Gastrocnemius medialis (tissue), 4 donors: Measurements from ENCODE around the gene DCAF17.

Experiments used
- POLR2A ChIP-seq, 2 donors: fragments of 450-650 bp; IDR thresholded peaks; one replicate each; pipeline ENCODE4 v1.6.1; 2017; ENCODE audit warnings: antibody characterized with exemption in 2 of 2, mild to moderate bottlenecking in 2 of 2, moderate library complexity in 2 of 2
- TF ChIP-seq, protein P1 (sequence below), 5 experiments: fragments of 450-650 bp in 3 of 5; fragments of 200-600 bp in 2 of 5; sonication (generic) in 2 of 5; IDR thresholded peaks in 4 of 5; conservative IDR thresholded peaks in 1 of 5; 1 replicate in 4 of 5; 2 replicates in 1 of 5; pipeline ENCODE4 v1.5.1; 2016 to 2019; ENCODE audit warnings: antibody characterized with exemption in 5 of 5, mild to moderate bottlenecking in 3 of 5, moderate library complexity in 3 of 5

DNA sequence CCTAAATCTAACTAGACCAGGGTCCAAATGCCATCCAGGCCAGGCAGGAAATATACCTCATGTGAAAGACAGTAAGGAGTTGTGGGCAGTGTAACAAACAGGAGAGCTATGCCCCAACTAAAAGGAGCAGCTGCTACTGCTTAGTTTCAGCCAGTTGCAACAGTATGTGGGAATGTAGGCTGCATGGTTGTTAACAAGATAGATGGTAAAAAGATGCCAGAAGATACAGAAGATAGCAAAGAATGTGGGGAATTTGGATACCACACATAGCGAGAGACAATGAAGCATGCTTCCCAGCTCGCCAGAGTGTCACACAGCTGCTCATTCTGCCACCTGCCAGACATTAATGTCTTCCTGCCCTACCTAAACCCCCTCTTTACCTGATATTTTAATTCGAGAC lies 48.9 kb downstream of the DCAF17 start:
- TF ChIP-seq, protein P1, sequence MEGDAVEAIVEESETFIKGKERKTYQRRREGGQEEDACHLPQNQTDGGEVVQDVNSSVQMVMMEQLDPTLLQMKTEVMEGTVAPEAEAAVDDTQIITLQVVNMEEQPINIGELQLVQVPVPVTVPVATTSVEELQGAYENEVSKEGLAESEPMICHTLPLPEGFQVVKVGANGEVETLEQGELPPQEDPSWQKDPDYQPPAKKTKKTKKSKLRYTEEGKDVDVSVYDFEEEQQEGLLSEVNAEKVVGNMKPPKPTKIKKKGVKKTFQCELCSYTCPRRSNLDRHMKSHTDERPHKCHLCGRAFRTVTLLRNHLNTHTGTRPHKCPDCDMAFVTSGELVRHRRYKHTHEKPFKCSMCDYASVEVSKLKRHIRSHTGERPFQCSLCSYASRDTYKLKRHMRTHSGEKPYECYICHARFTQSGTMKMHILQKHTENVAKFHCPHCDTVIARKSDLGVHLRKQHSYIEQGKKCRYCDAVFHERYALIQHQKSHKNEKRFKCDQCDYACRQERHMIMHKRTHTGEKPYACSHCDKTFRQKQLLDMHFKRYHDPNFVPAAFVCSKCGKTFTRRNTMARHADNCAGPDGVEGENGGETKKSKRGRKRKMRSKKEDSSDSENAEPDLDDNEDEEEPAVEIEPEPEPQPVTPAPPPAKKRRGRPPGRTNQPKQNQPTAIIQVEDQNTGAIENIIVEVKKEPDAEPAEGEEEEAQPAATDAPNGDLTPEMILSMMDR (IDR thresholded peaks at IDR 0.05 in 4 of 5, conservative IDR thresholded peaks at IDR 0.05 in 1 of 5) = no peak
- no peak for TF ChIP-seq POLR2A (IDR thresholded peaks at IDR 0.05)
